Measurements from ENCODE around the gene LRRC14B.
A peak's percentile ranks its signal among the peaks of the same experiment; 100 is the strongest.
"Not testable (repeated sequence)": the region's sequence is repeated elsewhere in the genome, so short reads cannot be mapped to it uniquely, and the experiment has no call there.

The LRRC14B gene

GRCh38 chr5:215256-215655, 24.0 kb downstream of the LRRC14B start:
- peak; percentile 12 for DNase-seq

GRCh38 chr5:216076-216475, 24.8 kb downstream of the LRRC14B start:
- not testable (repeated sequence) for DNase-seq

- peak; percentile 91 for DNase-seq
Observed at GRCh38 chr5:217494-218456, 26.5 kb downstream of the LRRC14B start, which contains the start of the genes CCDC127 and SDHA. Gene CCDC127 (minus strand): TSS chr5:218153. CDS start chr5:216849, 1,304 bp downstream. Gene SDHA (plus strand): TSS chr5:218320. CDS start chr5:218356, 36 bp downstream.

DNA sequence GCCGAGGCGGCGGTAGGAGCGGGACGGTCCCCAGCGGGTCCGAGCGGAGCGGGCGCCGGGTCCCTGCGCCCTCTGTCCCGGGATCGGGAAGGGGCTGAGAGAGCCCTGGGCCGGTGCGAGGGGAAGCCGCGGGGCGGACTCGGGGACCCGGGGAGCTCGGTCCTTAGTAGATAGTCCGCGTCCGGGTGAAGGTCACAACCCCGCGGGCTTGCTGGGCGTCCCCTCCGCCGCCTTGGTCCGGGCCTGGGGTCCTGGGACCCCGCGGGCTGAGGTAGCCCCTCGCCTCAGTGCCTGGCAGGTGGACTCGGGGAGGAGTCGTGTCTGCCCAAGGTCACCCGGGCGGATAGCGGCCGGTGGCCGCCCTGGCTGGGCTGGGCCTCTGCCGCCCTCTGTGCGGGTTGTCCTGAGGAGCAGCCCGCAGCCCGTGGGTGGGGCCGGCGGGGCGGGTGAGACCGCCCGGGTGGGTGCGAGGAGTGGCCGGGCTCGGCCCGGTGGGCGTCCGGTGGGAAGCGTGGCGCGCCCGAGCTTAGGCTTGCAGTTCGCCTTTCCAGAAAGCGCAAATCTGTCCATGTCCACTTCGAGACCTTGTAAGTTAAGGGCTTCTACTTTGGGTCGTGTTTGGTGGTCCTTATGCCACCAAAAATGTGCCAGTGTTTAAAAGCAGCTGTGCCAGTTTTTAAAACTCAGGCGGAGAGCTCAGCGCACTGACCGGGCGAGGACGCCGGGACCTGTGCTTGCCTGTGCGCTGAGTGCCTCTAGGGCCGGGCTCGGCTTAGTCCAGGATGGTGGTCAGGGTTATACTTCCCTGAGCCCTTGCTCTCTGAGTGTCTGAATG, 27.4 kb downstream of the LRRC14B start:
- DNase-seq: peak; percentile 20

- peak; percentile 20 for DNase-seq
Observed at GRCh38 chr5:219460-219863, 28.2 kb downstream of the LRRC14B start.

DNA sequence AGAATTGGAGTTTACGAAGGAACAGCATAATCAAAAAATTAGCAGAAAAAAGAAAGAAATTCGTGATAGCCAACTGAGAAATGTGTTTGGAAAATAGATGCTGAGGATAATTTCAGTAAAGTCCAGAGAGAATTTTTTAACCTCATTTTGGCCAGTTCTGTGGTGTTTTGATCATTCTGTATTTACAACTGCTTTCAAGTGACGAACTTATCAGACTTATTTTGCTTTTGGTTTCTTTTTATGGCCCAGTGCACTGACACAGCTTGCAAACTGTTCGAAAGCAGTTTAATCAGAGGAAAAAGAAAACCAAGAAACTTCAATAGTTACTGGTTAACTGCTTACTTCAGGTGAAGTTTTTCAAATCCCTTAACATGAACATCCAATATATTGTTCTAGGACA, 28.7 kb downstream of the LRRC14B start:
- no peak for DNase-seq

DNA sequence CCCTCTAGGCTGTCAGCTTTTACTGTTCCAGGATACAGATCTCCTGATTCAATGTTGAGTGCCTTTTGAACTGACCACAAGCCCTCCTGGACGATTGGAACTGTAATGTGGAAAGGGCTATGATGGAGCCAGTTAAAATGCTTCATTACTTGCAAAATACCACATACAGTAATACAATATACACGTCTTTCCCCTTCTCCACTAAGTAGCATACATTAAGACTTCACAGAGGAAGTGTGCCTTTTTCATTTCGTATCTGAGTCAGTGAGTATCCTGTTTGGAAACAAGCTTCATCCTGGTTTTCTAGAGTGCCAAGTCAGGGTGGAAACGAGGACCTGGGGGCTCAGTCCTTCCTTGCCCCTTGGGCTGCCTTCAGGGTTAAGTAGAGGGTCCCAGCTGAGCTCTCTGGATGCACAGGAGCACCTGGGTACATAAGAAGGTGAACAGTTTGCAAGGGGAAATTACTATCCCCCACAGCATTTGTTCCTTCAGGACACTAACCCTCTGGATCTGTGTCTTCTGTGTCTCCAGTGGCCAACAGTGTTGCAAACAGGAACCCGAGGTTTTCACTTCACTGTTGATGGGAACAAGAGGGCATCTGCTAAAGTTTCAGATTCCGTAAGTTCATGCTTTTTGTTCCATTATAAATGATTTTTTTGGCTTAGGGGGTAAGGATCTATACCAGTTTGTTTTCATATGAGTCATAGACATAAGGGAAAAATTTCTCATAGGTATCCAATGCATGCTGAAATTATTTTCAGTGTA, 31.8 kb downstream of the LRRC14B start:
- not testable (repeated sequence) for DNase-seq

GRCh38 chr5:223791-224190, 32.5 kb downstream of the LRRC14B start:
- DNase-seq: no peak

- DNase-seq: no peak
Observed at GRCh38 chr5:225334-225733, 34.0 kb downstream of the LRRC14B start.

DNA sequence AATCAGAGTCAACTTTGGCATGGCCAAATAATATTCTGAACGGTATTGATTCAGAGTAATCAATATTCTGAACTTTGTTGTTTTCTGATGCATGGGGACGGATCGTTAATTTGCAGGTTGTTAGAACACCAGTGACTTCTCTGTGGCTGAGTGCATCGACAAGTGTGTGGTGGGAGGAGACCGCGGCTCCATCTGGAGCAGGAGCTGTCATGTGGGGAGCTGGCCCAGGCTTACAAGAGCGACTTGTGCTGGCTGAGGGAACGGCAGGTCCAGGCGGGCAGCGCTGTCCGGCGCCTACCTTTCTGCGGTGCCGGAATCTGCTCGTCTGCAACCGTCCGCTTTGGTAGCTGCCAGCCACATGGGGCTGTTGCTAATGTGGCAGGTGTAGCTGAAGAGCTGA, 36.1 kb downstream of the LRRC14B start:
- DNase-seq: not testable (repeated sequence)

GRCh38 chr5:228886-229285, 37.6 kb downstream of the LRRC14B start:
- DNase-seq: no peak

DNA sequence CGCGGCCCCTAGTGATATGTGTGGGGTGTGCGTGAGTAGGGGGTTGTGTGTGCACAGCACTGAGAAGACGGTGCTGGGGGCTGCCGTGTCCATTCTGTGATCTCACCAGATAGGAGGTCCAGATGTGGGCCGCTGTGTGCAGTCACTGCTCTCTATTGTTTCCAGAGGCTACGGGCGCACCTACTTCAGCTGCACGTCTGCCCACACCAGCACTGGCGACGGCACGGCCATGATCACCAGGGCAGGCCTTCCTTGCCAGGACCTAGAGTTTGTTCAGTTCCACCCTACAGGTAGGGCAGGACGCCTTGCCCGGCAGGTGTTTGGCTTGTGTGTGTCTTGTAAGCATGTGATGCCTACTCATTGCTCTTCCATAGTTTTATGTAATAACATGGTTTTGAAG, 39.4 kb downstream of the LRRC14B start:
- no peak for DNase-seq

DNA sequence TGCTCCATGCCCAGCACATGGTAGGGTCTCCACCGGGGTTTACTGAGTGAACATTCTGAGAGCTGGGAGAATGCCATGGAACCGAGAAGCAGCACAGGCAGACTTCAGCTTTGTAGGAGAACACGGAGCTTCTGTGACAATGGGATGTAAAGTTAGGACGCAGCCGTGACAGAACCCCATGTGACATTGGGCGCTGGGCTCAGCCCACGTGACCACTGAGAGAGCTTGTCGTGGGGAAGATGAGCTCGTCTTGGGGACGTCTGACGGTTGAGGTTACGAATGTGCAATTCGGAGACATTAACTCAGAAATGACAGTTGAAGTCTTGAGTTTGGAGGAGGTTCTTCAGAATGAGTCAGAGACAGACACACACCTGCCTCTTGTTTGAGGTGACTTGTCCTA, 40.4 kb downstream of the LRRC14B start:
- DNase-seq: no peak

DNA sequence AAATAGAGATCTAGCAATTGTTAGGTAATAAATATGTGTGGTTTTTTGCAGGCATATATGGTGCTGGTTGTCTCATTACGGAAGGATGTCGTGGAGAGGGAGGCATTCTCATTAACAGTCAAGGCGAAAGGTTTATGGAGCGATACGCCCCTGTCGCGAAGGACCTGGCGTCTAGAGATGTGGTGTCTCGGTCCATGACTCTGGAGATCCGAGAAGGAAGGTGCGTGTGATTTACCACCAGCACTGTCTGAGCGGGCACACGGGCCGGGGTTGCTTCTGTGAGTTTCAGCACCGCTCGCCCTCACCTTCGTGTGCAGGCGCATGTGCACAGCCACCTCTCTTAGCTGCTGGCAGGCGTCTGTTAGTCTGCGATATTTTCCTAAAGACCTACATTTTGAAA, 42.1 kb downstream of the LRRC14B start:
- not testable (repeated sequence) for DNase-seq

DNA sequence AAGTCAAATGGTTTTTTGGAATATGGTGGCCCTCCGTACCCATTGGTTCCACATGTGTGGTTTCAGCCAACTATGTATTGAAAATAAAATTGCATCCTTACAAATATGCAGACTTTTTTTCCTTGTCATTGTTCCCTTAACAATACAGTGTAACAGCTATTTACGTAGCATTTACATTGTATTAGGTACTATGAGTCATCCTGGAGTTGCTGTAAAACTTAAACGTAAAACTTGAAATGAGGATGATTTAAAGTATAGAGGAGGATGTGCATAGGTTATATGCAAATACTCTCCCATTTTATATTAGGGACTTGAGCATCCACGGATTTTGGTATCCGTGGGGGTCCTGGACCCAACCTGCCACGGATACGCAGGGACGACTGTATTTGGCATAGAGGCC, 43.2 kb downstream of the LRRC14B start:
- DNase-seq: no peak

DNA sequence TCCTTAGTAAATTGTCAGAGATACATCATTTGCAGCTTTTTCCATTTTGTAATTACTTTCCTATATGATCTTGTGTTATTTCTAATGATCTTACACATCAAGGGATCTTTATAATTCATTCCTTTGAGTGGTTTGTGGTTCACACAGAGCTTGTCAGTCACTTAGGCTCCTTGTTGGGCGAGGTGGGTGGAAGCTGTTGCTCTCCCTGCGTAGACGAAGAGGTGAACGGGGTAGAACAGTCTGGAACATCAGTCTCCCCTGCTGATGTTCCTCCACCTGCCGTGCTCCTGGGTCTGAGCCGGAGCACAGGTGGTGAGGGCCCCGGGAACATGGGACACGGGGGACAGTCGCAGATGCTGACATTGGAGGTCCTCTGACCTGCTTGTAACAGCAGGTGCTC, 44.2 kb downstream of the LRRC14B start:
- DNase-seq: not testable (repeated sequence)

DNA sequence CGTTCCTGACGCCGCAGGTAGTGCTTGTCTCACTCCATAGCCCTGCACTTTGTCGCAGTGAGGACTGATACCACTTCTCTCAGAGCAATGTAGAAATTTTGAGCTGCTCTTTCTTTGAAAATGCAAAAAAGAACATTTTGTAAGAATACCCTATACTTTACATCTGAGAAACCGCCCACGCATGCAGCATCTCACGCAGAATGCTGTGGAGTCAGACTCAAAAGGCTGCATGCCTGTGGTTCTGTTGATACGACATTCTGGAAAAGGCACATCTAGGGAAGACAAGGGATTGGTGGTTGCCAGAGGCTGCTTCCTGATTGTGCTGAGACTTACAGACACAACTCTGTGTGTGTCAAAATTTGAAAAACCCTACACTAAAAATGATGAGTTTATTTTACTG, 46.6 kb downstream of the LRRC14B start:
- not testable (repeated sequence) for DNase-seq

DNA sequence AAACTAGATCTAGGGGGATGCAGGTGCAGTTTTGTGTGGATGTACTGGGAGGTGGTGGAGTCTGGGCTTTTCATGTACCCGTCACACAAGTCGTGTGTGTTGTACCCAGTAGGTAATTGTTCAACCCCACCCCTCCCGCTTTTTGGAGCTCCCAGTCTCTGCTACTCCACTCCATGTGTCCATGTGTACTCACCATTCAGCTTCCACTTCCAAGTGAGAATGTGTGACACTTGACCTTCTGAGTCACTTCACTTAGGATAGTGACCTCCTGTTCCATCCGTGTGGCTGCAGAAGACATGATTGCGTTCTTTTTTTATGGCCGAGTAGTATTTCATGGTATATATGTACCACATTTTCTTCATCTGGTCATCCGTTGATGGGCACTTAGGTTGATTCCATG, 49.3 kb downstream of the LRRC14B start:
- DNase-seq: not testable (repeated sequence)

DNA sequence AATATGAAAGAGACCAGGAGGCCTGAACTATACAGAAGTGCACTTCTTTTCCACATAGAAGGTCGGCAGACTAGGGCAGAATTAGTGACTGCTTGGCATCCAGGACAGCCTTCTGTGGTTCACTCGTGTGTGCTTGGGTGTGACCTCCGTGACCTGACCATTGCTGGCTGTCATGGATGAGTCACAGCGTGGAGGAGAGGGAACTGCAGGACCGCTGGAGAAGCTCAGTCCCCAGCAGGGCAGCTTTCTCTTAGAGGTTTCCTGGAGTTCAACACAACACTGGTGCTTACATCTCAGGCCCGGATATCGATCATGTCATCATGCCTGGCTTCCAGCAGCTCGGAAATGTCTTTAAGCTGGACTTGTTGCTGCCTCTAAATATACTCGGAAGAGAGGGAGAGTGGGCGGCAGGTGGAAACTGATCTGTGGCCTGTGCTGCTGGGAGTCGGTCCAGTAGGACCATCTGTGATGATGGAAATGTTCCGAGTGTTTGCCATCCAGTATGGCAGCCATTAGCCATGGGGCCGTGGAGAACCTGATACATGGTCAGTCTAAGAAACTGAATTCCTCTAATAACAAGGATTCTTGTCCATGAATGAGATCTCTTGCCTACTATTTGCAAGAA, 49.9 kb downstream of the LRRC14B start:
- not testable (repeated sequence) for DNase-seq

GRCh38 chr5:243683-244367, 52.5 kb downstream of the LRRC14B start:
- DNase-seq: not testable (repeated sequence)

DNA sequence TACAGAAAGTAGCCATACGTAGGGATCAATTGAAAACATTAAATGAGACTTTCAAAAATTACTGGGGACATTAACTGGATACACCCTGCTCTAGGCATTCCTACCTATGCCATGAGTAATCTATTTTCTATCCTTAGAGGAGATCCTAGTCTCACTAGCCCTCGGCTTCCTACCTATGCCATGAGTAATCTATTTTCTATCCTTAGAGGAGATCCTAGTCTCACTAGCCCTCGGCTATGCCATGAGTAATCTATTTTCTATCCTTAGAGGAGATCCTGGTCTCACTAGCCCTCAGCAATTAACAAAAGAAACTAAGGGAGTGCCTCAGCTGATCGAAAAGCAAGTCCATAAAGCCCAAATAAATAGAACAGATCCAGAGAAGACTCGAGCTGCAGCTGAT, 54.4 kb downstream of the LRRC14B start:
- not testable (repeated sequence) for DNase-seq
